Measurements from ENCODE around the gene SBF1. TPM values are rescaled to one million over a fixed set of nuclear protein-coding genes. Genes with fewer than 3 reads are reported as not detected.

Gene SBF1
- total and polyA plus RNA-seq, 2 of the 13 experiments (the other 11 are each of a cell fraction or from before 2014, with no cell fraction given) = 31.7 to 40.9 TPM

DNA sequence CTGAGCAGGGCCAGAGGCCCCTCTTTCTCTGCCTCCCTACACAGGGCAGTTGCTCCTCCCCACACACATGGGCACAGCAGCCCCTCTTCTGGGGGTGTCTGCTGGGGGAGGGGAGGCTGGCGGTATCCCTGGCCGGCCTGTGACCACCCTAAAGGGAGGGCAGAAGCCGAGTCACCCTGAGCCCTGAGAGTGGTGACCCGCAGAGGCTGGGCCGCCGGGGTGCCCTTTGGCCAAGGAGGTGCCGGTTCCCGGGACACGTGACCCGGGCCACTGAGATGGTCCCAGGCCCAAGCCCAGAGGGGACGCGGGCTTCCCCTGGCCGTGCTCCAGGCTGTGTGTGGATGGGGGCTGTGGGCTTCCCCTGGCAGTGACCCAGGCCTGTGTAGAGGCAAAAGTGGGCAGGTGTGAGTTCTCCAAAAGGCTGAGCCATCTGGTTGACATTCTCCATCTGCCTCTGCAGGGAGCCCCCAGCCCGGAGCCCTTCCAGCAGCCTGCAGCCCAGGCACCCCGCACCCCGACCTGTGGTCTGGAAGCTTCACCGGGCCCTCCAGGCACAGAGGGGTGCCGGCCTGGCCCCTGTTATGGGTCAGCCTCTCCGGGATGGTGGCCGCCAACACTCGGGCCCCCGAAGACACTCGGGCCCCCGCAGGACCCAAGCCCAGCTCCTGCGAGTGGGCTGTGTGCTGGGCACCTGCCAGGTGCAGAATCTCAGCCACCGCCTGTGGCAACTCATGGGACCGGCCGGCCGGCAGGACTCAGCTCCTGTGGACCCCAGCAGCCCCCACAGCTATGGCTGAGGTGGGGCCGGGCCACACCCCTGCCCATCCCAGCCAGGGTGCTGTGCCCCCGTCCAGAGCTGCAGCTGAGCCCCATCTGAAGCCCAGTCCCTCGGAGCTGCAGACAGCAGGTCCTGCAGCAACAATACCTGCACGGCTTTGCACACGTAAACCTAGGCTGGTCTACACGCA is 7.6 kb upstream of the SBF1 start (continued):
- TF ChIP-seq PCBP1 (IDR thresholded peaks at IDR 0.05; ENCODE audit: borderline replicate concordance, low read depth, low read length) (peak; percentile 32; the same call in 1 of the 2 replicates), RCOR2 (CRISPR knock-in tag; IDR thresholded peaks at IDR 0.05) (no peak), KDM3A (CRISPR knock-in tag; IDR thresholded peaks at IDR 0.05; ENCODE audit: low read depth) (no peak), ZNF510 (CRISPR knock-in tag; IDR thresholded peaks at IDR 0.05; ENCODE audit: low read depth) (no peak), ZFP37 (CRISPR knock-in tag; IDR thresholded peaks at IDR 0.05; ENCODE audit: borderline replicate concordance) (no peak), NFIC (IDR thresholded peaks at IDR 0.05; ENCODE audit: low read length) (no peak), RBFOX2 (IDR thresholded peaks at IDR 0.05; ENCODE audit: low read depth, low read length) (peak; percentile 67), HNRNPLL (IDR thresholded peaks at IDR 0.05; ENCODE audit: low read depth, low read length, poor library complexity, severe bottlenecking) (no peak), SRY (CRISPR knock-in tag; IDR thresholded peaks at IDR 0.05) (no peak), ASH2L (IDR thresholded peaks at IDR 0.05; ENCODE audit: insufficient read length, low read depth, low read length) (no peak)
- TF ChIP-seq, protein P1, sequence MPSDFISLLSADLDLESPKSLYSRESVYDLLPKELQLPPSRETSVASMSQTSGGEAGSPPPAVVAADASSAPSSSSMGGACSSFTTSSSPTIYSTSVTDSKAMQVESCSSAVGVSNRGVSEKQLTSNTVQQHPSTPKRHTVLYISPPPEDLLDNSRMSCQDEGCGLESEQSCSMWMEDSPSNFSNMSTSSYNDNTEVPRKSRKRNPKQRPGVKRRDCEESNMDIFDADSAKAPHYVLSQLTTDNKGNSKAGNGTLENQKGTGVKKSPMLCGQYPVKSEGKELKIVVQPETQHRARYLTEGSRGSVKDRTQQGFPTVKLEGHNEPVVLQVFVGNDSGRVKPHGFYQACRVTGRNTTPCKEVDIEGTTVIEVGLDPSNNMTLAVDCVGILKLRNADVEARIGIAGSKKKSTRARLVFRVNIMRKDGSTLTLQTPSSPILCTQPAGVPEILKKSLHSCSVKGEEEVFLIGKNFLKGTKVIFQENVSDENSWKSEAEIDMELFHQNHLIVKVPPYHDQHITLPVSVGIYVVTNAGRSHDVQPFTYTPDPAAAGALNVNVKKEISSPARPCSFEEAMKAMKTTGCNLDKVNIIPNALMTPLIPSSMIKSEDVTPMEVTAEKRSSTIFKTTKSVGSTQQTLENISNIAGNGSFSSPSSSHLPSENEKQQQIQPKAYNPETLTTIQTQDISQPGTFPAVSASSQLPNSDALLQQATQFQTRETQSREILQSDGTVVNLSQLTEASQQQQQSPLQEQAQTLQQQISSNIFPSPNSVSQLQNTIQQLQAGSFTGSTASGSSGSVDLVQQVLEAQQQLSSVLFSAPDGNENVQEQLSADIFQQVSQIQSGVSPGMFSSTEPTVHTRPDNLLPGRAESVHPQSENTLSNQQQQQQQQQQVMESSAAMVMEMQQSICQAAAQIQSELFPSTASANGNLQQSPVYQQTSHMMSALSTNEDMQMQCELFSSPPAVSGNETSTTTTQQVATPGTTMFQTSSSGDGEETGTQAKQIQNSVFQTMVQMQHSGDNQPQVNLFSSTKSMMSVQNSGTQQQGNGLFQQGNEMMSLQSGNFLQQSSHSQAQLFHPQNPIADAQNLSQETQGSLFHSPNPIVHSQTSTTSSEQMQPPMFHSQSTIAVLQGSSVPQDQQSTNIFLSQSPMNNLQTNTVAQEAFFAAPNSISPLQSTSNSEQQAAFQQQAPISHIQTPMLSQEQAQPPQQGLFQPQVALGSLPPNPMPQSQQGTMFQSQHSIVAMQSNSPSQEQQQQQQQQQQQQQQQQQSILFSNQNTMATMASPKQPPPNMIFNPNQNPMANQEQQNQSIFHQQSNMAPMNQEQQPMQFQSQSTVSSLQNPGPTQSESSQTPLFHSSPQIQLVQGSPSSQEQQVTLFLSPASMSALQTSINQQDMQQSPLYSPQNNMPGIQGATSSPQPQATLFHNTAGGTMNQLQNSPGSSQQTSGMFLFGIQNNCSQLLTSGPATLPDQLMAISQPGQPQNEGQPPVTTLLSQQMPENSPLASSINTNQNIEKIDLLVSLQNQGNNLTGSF (CRISPR knock-in tag; IDR thresholded peaks at IDR 0.05) = no peak
- TF ChIP-seq, protein P2, sequence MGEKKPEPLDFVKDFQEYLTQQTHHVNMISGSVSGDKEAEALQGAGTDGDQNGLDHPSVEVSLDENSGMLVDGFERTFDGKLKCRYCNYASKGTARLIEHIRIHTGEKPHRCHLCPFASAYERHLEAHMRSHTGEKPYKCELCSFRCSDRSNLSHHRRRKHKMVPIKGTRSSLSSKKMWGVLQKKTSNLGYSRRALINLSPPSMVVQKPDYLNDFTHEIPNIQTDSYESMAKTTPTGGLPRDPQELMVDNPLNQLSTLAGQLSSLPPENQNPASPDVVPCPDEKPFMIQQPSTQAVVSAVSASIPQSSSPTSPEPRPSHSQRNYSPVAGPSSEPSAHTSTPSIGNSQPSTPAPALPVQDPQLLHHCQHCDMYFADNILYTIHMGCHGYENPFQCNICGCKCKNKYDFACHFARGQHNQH (CRISPR knock-in tag; IDR thresholded peaks at IDR 0.05) = no peak
- TF ChIP-seq, protein P3, sequence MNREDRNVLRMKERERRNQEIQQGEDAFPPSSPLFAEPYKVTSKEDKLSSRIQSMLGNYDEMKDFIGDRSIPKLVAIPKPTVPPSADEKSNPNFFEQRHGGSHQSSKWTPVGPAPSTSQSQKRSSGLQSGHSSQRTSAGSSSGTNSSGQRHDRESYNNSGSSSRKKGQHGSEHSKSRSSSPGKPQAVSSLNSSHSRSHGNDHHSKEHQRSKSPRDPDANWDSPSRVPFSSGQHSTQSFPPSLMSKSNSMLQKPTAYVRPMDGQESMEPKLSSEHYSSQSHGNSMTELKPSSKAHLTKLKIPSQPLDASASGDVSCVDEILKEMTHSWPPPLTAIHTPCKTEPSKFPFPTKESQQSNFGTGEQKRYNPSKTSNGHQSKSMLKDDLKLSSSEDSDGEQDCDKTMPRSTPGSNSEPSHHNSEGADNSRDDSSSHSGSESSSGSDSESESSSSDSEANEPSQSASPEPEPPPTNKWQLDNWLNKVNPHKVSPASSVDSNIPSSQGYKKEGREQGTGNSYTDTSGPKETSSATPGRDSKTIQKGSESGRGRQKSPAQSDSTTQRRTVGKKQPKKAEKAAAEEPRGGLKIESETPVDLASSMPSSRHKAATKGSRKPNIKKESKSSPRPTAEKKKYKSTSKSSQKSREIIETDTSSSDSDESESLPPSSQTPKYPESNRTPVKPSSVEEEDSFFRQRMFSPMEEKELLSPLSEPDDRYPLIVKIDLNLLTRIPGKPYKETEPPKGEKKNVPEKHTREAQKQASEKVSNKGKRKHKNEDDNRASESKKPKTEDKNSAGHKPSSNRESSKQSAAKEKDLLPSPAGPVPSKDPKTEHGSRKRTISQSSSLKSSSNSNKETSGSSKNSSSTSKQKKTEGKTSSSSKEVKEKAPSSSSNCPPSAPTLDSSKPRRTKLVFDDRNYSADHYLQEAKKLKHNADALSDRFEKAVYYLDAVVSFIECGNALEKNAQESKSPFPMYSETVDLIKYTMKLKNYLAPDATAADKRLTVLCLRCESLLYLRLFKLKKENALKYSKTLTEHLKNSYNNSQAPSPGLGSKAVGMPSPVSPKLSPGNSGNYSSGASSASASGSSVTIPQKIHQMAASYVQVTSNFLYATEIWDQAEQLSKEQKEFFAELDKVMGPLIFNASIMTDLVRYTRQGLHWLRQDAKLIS (CRISPR knock-in tag; IDR thresholded peaks at IDR 0.05) = no peak
- TF ChIP-seq, protein P4, sequence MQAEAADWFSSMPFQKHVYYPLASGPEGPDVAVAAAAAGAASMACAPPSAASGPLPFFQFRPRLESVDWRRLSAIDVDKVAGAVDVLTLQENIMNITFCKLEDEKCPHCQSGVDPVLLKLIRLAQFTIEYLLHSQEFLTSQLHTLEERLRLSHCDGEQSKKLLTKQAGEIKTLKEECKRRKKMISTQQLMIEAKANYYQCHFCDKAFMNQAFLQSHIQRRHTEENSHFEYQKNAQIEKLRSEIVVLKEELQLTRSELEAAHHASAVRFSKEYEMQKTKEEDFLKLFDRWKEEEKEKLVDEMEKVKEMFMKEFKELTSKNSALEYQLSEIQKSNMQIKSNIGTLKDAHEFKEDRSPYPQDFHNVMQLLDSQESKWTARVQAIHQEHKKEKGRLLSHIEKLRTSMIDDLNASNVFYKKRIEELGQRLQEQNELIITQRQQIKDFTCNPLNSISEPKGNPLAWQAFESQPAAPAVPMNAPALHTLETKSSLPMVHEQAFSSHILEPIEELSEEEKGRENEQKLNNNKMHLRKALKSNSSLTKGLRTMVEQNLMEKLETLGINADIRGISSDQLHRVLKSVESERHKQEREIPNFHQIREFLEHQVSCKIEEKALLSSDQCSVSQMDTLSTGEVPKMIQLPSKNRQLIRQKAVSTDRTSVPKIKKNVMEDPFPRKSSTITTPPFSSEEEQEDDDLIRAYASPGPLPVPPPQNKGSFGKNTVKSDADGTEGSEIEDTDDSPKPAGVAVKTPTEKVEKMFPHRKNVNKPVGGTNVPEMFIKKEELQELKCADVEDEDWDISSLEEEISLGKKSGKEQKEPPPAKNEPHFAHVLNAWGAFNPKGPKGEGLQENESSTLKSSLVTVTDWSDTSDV (CRISPR knock-in tag; IDR thresholded peaks at IDR 0.05) = no peak

Measured in HepG2 (cell line).